Neural cell (in vitro differentiated cells): ENCODE results near the gene PLEKHO2. TPM values are rescaled to one million over a fixed set of nuclear protein-coding genes. Genes with fewer than 3 reads are reported as not detected.

ENCODE experiments used
- H2AFZ ChIP-seq: fragments of 200-600, 300-800 bp; sonication (generic), shearing (Covaris generic); 2 replicates; pipeline ENCODE4 v1.6.0; 2014; ENCODE audit warnings: low read depth, mild to moderate bottlenecking, antibody characterized with exemption, low read length, moderate library complexity
- H3F3A ChIP-seq: fragments of 200-600 bp; shearing (Covaris generic); 2 replicates; pipeline ENCODE4 v1.6.1; 2016; ENCODE audit warnings: mild to moderate bottlenecking, moderate library complexity, mixed read lengths, antibody characterized with exemption, low read length; ENCODE audit not compliant: insufficient read depth, poor library complexity, severe bottlenecking
- H3K27ac ChIP-seq: fragments of 200-600, 300-800 bp; sonication (generic), shearing (Covaris generic); 2 replicates; pipeline ENCODE4 v1.5.1; 2014; ENCODE audit warnings: mild to moderate bottlenecking, low read length, moderate library complexity
- H3K27me3 ChIP-seq: fragments of 300-800, 200-600 bp; sonication (generic), shearing (Covaris generic); 2 replicates; pipeline ENCODE4 v1.6.0; 2014; ENCODE audit warnings: mild to moderate bottlenecking, low read depth, low read length, moderate library complexity; ENCODE audit not compliant: insufficient read depth
- H3K36me3 ChIP-seq: fragments of 300-800, 200-600 bp; sonication (generic), shearing (Covaris generic); 2 replicates; pipeline ENCODE4 v1.5.1; 2014; ENCODE audit warnings: mild to moderate bottlenecking, antibody characterized with exemption, low read length, moderate library complexity; ENCODE audit not compliant: insufficient read depth
- H3K4me2 ChIP-seq: fragments of 300-800, 200-600 bp; sonication (generic), shearing (Covaris generic); 2 replicates; pipeline ENCODE4 v1.6.0; 2014; ENCODE audit warnings: mild to moderate bottlenecking, low read length
- H3K4me3 ChIP-seq: fragments of 300-800, 200-600 bp; sonication (generic), shearing (Covaris generic); 2 replicates; pipeline ENCODE4 v1.5.1; 2014; ENCODE audit warnings: mild to moderate bottlenecking, low read length, moderate library complexity
- H3K79me2 ChIP-seq: fragments of 200-600 bp; shearing (Covaris generic); replicated peaks from 2 replicates; pipeline ENCODE4 v1.6.0; 2014; ENCODE audit warnings: mild to moderate bottlenecking, low read length, moderate library complexity; ENCODE audit not compliant: insufficient read depth
- H3K9ac ChIP-seq: fragments of 300-800, 200-600 bp; sonication (generic), shearing (Covaris generic); 2 replicates; pipeline ENCODE4 v1.6.1; 2016; ENCODE audit warnings: mild to moderate bottlenecking, low read length, mixed read lengths
- H3K9me2 ChIP-seq: fragments of 200-600 bp; shearing (Covaris generic); 2 replicates; pipeline ENCODE4 v1.6.1; 2016; ENCODE audit warnings: mild to moderate bottlenecking, low read length, mixed read lengths; ENCODE audit not compliant: insufficient read depth
- H3K9me3 ChIP-seq: fragments of 200-600, 300-800 bp; sonication (generic), shearing (Covaris generic); 2 replicates; pipeline ENCODE4 v1.6.1; 2016; ENCODE audit warnings: mild to moderate bottlenecking, mixed run types, low read length, moderate library complexity, mixed read lengths
- H4K20me1 ChIP-seq: fragments of 200-600 bp; shearing (Covaris generic); 2 replicates; pipeline ENCODE4 v1.6.1; 2016; ENCODE audit warnings: mild to moderate bottlenecking, mixed run types; ENCODE audit not compliant: insufficient read depth
- EP300 ChIP-seq: fragments of 450-650 bp; conservative IDR thresholded peaks from 2 replicates; pipeline ENCODE4 v1.6.1; 2014; ENCODE audit warnings: antibody characterized with exemption, mild to moderate bottlenecking, moderate library complexity; ENCODE audit not compliant: poor library complexity, severe bottlenecking
- EZH2 ChIP-seq: fragments of 200-600, 300-800 bp; shearing (Covaris generic), sonication (generic); IDR thresholded peaks from 2 replicates; pipeline ENCODE4 v1.6.1; 2014; ENCODE audit warnings: antibody characterized with exemption, low read length, borderline replicate concordance, mild to moderate bottlenecking; ENCODE audit not compliant: insufficient read depth, poor library complexity, severe bottlenecking
- MXI1 ChIP-seq: fragments of 450-650 bp; conservative IDR thresholded peaks from 2 replicates; pipeline ENCODE4 v1.6.1; 2014; ENCODE audit warnings: antibody characterized with exemption, mild to moderate bottlenecking; ENCODE audit not compliant: poor library complexity, severe bottlenecking
- POLR2AphosphoS5 ChIP-seq: IDR thresholded peaks from 2 replicates; pipeline ENCODE4 v1.6.1; 2012
- RAD21 ChIP-seq: fragments of 450-650 bp; conservative IDR thresholded peaks from 2 replicates; pipeline ENCODE4 v1.6.1; 2014; ENCODE audit warnings: antibody characterized with exemption, mild to moderate bottlenecking, moderate library complexity
- SMC3 ChIP-seq: fragments of 450-650 bp; conservative IDR thresholded peaks from 2 replicates; pipeline ENCODE4 v1.6.1; 2014; ENCODE audit warnings: antibody characterized with exemption, mild to moderate bottlenecking, moderate library complexity; ENCODE audit not compliant: poor library complexity
- TAF1 ChIP-seq: IDR thresholded peaks from 2 replicates; pipeline ENCODE4 v1.6.1; 2012; ENCODE audit warnings: low read depth
- polyA plus RNA-seq: library from polyadenylated mRNA; depleted of rRNA; stranded (reverse); fragments of >200 nt; gene quantifications from 2 replicates; pipeline ENCODE4 v1.2.3, GENCODE V29; 2014
- TF ChIP-seq, protein P1 (sequence below): fragments of 450-650 bp; IDR thresholded peaks from 2 replicates; pipeline ENCODE4 v1.5.1; 2014; ENCODE audit warnings: antibody characterized with exemption, mild to moderate bottlenecking, moderate library complexity; ENCODE audit not compliant: poor library complexity, severe bottlenecking
- TF ChIP-seq, protein P2 (sequence below): IDR thresholded peaks from 2 replicates; pipeline ENCODE4 v1.6.1; 2012; ENCODE audit warnings: borderline replicate concordance

Gene PLEKHO2
- polyA plus RNA-seq, 1 donor from 2014 or later = 1.3 TPM

DNA sequence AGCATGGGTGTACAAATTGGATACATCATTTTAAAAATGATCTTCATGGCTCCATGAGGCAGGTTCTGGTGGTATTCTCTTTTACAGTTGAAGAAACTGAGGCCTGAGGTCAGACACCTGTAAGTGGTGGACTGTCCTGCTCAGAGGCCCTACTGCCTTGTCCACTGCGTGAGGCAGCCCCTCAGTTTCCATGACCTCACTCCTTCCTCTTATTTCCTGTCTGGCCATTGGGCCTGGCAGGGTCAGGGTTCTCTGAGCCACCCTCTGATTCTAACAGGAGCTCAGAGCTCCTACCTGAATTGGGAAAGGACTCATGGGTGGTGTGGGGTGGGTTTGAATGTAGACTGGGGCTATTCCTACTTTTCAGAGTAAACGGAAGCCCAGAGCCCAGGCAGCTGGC is 17.5 kb downstream of the PLEKHO2 start:
- H3K36me3 ChIP-seq = no peaks in the 10 kb centered on the region
- H3K4me2 ChIP-seq = no peak overlapping the region
- no peaks in the 10 kb centered on the region for H3K9me3 ChIP-seq
- H3K27ac ChIP-seq = no peak overlapping the region
- TF ChIP-seq, protein P1, sequence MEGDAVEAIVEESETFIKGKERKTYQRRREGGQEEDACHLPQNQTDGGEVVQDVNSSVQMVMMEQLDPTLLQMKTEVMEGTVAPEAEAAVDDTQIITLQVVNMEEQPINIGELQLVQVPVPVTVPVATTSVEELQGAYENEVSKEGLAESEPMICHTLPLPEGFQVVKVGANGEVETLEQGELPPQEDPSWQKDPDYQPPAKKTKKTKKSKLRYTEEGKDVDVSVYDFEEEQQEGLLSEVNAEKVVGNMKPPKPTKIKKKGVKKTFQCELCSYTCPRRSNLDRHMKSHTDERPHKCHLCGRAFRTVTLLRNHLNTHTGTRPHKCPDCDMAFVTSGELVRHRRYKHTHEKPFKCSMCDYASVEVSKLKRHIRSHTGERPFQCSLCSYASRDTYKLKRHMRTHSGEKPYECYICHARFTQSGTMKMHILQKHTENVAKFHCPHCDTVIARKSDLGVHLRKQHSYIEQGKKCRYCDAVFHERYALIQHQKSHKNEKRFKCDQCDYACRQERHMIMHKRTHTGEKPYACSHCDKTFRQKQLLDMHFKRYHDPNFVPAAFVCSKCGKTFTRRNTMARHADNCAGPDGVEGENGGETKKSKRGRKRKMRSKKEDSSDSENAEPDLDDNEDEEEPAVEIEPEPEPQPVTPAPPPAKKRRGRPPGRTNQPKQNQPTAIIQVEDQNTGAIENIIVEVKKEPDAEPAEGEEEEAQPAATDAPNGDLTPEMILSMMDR = no peak
- TF ChIP-seq POLR2AphosphoS5 (no peak), EZH2 (no peak), MXI1 (no peak), TAF1 (no peak), EP300 (no peak), SMC3 (no peak), RAD21 (no peak)
- TF ChIP-seq, protein P2, sequence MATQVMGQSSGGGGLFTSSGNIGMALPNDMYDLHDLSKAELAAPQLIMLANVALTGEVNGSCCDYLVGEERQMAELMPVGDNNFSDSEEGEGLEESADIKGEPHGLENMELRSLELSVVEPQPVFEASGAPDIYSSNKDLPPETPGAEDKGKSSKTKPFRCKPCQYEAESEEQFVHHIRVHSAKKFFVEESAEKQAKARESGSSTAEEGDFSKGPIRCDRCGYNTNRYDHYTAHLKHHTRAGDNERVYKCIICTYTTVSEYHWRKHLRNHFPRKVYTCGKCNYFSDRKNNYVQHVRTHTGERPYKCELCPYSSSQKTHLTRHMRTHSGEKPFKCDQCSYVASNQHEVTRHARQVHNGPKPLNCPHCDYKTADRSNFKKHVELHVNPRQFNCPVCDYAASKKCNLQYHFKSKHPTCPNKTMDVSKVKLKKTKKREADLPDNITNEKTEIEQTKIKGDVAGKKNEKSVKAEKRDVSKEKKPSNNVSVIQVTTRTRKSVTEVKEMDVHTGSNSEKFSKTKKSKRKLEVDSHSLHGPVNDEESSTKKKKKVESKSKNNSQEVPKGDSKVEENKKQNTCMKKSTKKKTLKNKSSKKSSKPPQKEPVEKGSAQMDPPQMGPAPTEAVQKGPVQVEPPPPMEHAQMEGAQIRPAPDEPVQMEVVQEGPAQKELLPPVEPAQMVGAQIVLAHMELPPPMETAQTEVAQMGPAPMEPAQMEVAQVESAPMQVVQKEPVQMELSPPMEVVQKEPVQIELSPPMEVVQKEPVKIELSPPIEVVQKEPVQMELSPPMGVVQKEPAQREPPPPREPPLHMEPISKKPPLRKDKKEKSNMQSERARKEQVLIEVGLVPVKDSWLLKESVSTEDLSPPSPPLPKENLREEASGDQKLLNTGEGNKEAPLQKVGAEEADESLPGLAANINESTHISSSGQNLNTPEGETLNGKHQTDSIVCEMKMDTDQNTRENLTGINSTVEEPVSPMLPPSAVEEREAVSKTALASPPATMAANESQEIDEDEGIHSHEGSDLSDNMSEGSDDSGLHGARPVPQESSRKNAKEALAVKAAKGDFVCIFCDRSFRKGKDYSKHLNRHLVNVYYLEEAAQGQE = no peak
- no peak overlapping the region for H2AFZ ChIP-seq
- H3K9me2 ChIP-seq = no peaks in the 10 kb centered on the region
- H3F3A ChIP-seq = no peaks in the 10 kb centered on the region
- H3K27me3 ChIP-seq = no peaks in the 10 kb centered on the region
- H3K9ac ChIP-seq = no peak overlapping the region
- no peak overlapping the region for H3K4me3 ChIP-seq
- H3K79me2 ChIP-seq = no peaks in the 10 kb centered on the region
- H4K20me1 ChIP-seq = no peaks in the 10 kb centered on the region

DNA sequence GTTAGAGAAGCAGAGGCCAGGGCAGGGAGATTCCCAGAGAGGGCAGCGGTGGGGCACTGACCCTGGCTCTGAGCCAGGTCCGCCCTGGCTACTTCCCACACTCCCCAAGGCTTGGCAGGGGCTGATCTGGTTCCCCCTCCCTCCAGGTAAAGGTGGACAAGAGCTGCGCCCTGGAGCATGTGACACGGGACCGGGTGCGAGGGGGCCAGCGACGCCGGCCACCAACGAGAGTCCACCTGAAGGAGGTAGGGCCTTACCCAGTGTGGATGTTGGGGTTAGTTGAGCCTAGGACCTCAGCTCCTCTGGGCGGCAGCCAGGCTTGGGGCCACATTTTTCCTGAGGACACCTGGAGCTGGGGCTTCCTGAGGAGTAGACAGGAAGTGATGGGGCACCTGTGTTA is 19.6 kb downstream of the PLEKHO2 start:
- Histone ChIP-seq H3K9ac (no peak overlapping the region), H3K36me3 (no peaks in the 10 kb centered on the region), H3K27ac (no peak overlapping the region), H3K27me3 (no peaks in the 10 kb centered on the region), H3K9me3 (no peaks in the 10 kb centered on the region), H3K4me2 (no peak overlapping the region), H3K4me3 (no peak overlapping the region), H4K20me1 (no peaks in the 10 kb centered on the region), H2AFZ (no peak overlapping the region), H3K79me2 (no peaks in the 10 kb centered on the region), H3K9me2 (no peaks in the 10 kb centered on the region), H3F3A (no peaks in the 10 kb centered on the region)
- TF ChIP-seq, protein P2 = no peak
- TF ChIP-seq, protein P1 = no peak
- TF ChIP-seq EZH2 (no peak), POLR2AphosphoS5 (no peak), TAF1 (no peak), MXI1 (no peak), SMC3 (no peak), EP300 (no peak), RAD21 (no peak)
